ENCODE data around the gene PTPRA. TPM values are rescaled to one million over a fixed set of nuclear protein-coding genes. Genes with fewer than 3 reads are reported as not detected.
A peak's percentile ranks its signal among the peaks of the same experiment; 100 is the strongest.

The PTPRA gene
- total and polyA plus RNA-seq, 9 of the 15 experiments (the other 6 are each of a cell fraction or from before 2014, with no cell fraction given) = 3.4 to 80.5 (median 28.0) TPM

GRCh38 chr20:2865630-2866029 lies 7.7 kb upstream of the PTPRA start:
- peak; percentile 44 for FAIRE-seq
- POLR2A ChIA-PET = no interaction called here
- Histone ChIP-seq H3K79me2 (ENCODE audit: control insufficient read depth, insufficient read depth, low read length) (no peaks in the 10 kb centered on the region), H3K4me2 (ENCODE audit: insufficient read depth, low read length) (no peak overlapping the region), H2AFZ (ENCODE audit: low read depth, low read length) (no peak overlapping the region), H3K9ac (ENCODE audit: insufficient read depth in 1 of 2, low read depth in 2 of 2, low read length in 2 of 2) (no peak overlapping the region), H4K20me1 (replicated peaks; ENCODE audit: control insufficient read depth, insufficient read depth, low read length) (no peaks in the 10 kb centered on the region), H3K36me3 (ENCODE audit: control insufficient read depth, insufficient read depth, low read length) (peaks cover 6% of the 10 kb centered on the region; the same call in 2 of the 3 replicates), H3K9me1 (ENCODE audit: control insufficient read depth, insufficient read depth, low read length) (peaks cover 2% of the 10 kb centered on the region), H3K27ac (ENCODE audit: extremely low read depth, low read depth, low read length) (no peak overlapping the region), H3K4me1 (replicated peaks in 1 of 2; ENCODE audit: control insufficient read depth in 2 of 2, insufficient read depth in 2 of 2, low read length in 2 of 2) (peaks cover 5% of the 10 kb centered on the region in 2 experiments; a peak in 4 of 5 replicates), H3K4me3 (no peak overlapping the region), H3K27me3 (ENCODE audit: control insufficient read depth in 2 of 2, insufficient read depth in 2 of 2, low read length in 2 of 2) (no peaks in the 10 kb centered on the region; a peak in 1 of 5 replicates), H3K9me3 (replicated peaks; ENCODE audit: control insufficient read depth, insufficient read depth, low read depth, low read length) (no peaks in the 10 kb centered on the region)
- in situ Hi-C loops (cut with MboI) = no loop called here
- peak; percentile 73 for ATAC-seq
- intact Hi-C loops (cut with micrococcal nuclease) = no loop called here
- WGBS (ENCODE audit: insufficient coverage, low coverage, missing lambda C conversion rate) = 81% methylated on average over 3 of the region's 3 CpGs
- BruUV-seq (replicated peaks) = no TSS peak
- CTCF ChIA-PET (ENCODE audit: low intra/inter-chr PET ratio) = interaction anchor here (0.6 kb wide), 1 partner anchor 243 kb away, joined by 7 read pairs; no protein-coding TSS in a partner anchor
- peak; percentile 14 to 27 (median 24) for DNase-seq (ENCODE audit: extremely low read depth in 1 of 4, low spot score in 3 of 4)
- TF ChIP-seq RBM15 (IDR thresholded peaks at IDR 0.05; ENCODE audit: insufficient read depth, low read length) (no peak), RAD21 (CRISPR knock-in tag; conservative IDR thresholded peaks at IDR 0.05 in 1 of 2, IDR thresholded peaks at IDR 0.05 in 1 of 2) (peak; percentile 10 to 45; a peak in 2 of 4 replicates), SMC3 (conservative IDR thresholded peaks at IDR 0.05; ENCODE audit: insufficient read depth, low read depth, low read length) (peak; percentile 25; the same call in 1 of the 2 replicates), MAZ (CRISPR knock-in tag; conservative IDR thresholded peaks at IDR 0.05 in 1 of 2, IDR thresholded peaks at IDR 0.05 in 1 of 2) (0 out of 4 replicates have a peak, but pooled peaks of 1 of the 2 experiments have one; percentile 41), XRCC3 (IDR thresholded peaks at IDR 0.05) (no peak), ZNF143 (CRISPR knock-in tag; IDR thresholded peaks at IDR 0.05) (no peak), E2F6 (IDR thresholded peaks at IDR 0.05; ENCODE audit: borderline replicate concordance in 1 of 2, extremely low read depth in 1 of 2, insufficient read depth in 1 of 2, insufficient read length in 1 of 2, low read depth in 1 of 2, low read length in 1 of 2, poor library complexity in 1 of 2, severe bottlenecking in 1 of 2) (no peak), ZFP1 (CRISPR knock-in tag; IDR thresholded peaks at IDR 0.05) (no peak), JUND (IDR thresholded peaks at IDR 0.05; ENCODE audit: borderline replicate concordance, low read depth, low read length) (no peak), JUND (tag; IDR thresholded peaks at IDR 0.05; ENCODE audit: borderline replicate concordance, low read depth, low read length) (no peak), RCOR1 (IDR thresholded peaks at IDR 0.05; ENCODE audit: borderline replicate concordance in 1 of 2, low read depth in 2 of 2, low read length in 2 of 2) (no peak), CTCF (IDR thresholded peaks at IDR 0.05 in 2 of 3, conservative IDR thresholded peaks at IDR 0.05 in 1 of 3; ENCODE audit: insufficient read depth in 2 of 3, low read depth in 1 of 3, low read length in 3 of 3) (peak; percentile 37 to 59 (median 54); a peak in 5 of 6 replicates), ETV5 (CRISPR knock-in tag; IDR thresholded peaks at IDR 0.05; ENCODE audit: low read depth) (no peak), MCM3 (IDR thresholded peaks at IDR 0.05) (no peak), FUS (optimal IDR thresholded peaks at IDR 0.05; ENCODE audit: low read depth, low read length) (no peak), MED1 (CRISPR knock-in tag; IDR thresholded peaks at IDR 0.05; ENCODE audit: borderline replicate concordance) (no peak)

All from K562 (cell line).